HG03064 (cell line): ENCODE data around the gene SLC2A2.
"Not testable (repeated sequence)": the region's sequence is repeated elsewhere in the genome, so short reads cannot be mapped to it uniquely, and the experiment has no call there.

Experiments
- ATAC-seq: cut with Tn5 transposase; IDR thresholded peaks from one replicate; pipeline ENCODE4 v1.9.1; 2021; ENCODE audit warnings: low read depth; ENCODE audit not compliant: unreplicated experiment

Gene SLC2A2

GRCh38 chr3:170989100-170989648 is 37.3 kb downstream of the SLC2A2 start:
- ATAC-seq = no peak

GRCh38 chr3:170988378-170988777 is 38.1 kb downstream of the SLC2A2 start:
- ATAC-seq = no peak

- ATAC-seq = no peak
Observed at GRCh38 chr3:170985304-170985703, 41.2 kb downstream of the SLC2A2 start.

- ATAC-seq = peak; percentile 98
Observed at GRCh38 chr3:170982733-170983132, 43.8 kb downstream of the SLC2A2 start.

GRCh38 chr3:170980399-170980798 is 46.1 kb downstream of the SLC2A2 start:
- ATAC-seq = no peak

GRCh38 chr3:170977949-170978745 is 48.4 kb downstream of the SLC2A2 start:
- no peak for ATAC-seq

GRCh38 chr3:170976190-170976519 is 50.4 kb downstream of the SLC2A2 start:
- no peak for ATAC-seq

- ATAC-seq = no peak
Observed at GRCh38 chr3:170975283-170976189, 51.0 kb downstream of the SLC2A2 start.

GRCh38 chr3:170974872-170975271 is 51.6 kb downstream of the SLC2A2 start:
- no peak for ATAC-seq

GRCh38 chr3:170972917-170973316 is 53.6 kb downstream of the SLC2A2 start:
- not testable (repeated sequence) for ATAC-seq

- no peak for ATAC-seq
Observed at GRCh38 chr3:170967126-170967525, 59.4 kb downstream of the SLC2A2 start.

GRCh38 chr3:170966495-170966894 is 60.0 kb downstream of the SLC2A2 start:
- ATAC-seq = no peak

GRCh38 chr3:170962411-170962810 is 64.1 kb downstream of the SLC2A2 start:
- no peak for ATAC-seq

GRCh38 chr3:170961616-170962400 is 64.7 kb downstream of the SLC2A2 start:
- no peak for ATAC-seq

GRCh38 chr3:170959457-170959856 is 67.1 kb downstream of the SLC2A2 start:
- no peak for ATAC-seq

GRCh38 chr3:170956647-170957046 is 69.9 kb downstream of the SLC2A2 start:
- ATAC-seq = no peak

GRCh38 chr3:170953736-170954135 is 72.8 kb downstream of the SLC2A2 start:
- no peak for ATAC-seq

GRCh38 chr3:170953229-170953628 is 73.3 kb downstream of the SLC2A2 start:
- ATAC-seq = no peak

GRCh38 chr3:170949211-170949610 is 77.3 kb downstream of the SLC2A2 start:
- ATAC-seq = no peak

GRCh38 chr3:170947018-170947769 is 79.3 kb downstream of the SLC2A2 start:
- no peak for ATAC-seq
